Endodermal cell (in vitro differentiated cells): ENCODE data around the gene CD93. TPM values are rescaled to one million over a fixed set of nuclear protein-coding genes. Genes with fewer than 3 reads are reported as not detected.
A peak's percentile ranks its signal among the peaks of the same experiment; 100 is the strongest.

Experiments used
- DNase-seq: peaks from one replicate; pipeline ENCODE4 v3.0.0-alpha.2; 2017
- H3K27ac ChIP-seq: 2 replicates; pipeline ENCODE4 v1.5.1; 2013; ENCODE audit warnings: mild to moderate bottlenecking, low read depth, low read length, moderate library complexity
- H3K27me3 ChIP-seq: 2 replicates; pipeline ENCODE4 v1.6.1; 2013; ENCODE audit warnings: mild to moderate bottlenecking, low read length, moderate library complexity; ENCODE audit not compliant: insufficient read depth, control insufficient read depth, poor library complexity, severe bottlenecking
- H3K36me3 ChIP-seq: 2 replicates; pipeline ENCODE4 v1.7.0; 2013; ENCODE audit warnings: mild to moderate bottlenecking, low read length, moderate library complexity; ENCODE audit not compliant: control insufficient read depth, insufficient read depth
- H3K4me1 ChIP-seq: one replicate; pipeline ENCODE4 v1.7.0; 2013; ENCODE audit warnings: low read length; ENCODE audit not compliant: control insufficient read depth, insufficient read depth
- H3K4me3 ChIP-seq: 2 replicates; pipeline ENCODE4 v1.5.1; 2013; ENCODE audit warnings: mild to moderate bottlenecking, low read length, moderate library complexity
- H3K9ac ChIP-seq: 2 replicates; pipeline ENCODE4 v1.6.1; 2013; ENCODE audit warnings: mild to moderate bottlenecking, low read length, moderate library complexity; ENCODE audit not compliant: poor library complexity, severe bottlenecking; ENCODE audit errors: extremely low read depth
- H3K9me3 ChIP-seq: 2 replicates; pipeline ENCODE4 v1.6.1; 2013; ENCODE audit warnings: mild to moderate bottlenecking, low read length, moderate library complexity; ENCODE audit not compliant: control insufficient read depth
- H3K27ac Mint-ChIP-seq: 2 replicates; pipeline ENCODE4 v1.8.0; 2020; ENCODE audit warnings: mixed read lengths
- H3K27me3 Mint-ChIP-seq: 2 replicates; pipeline ENCODE4 v1.8.0; 2021; ENCODE audit warnings: mild to moderate bottlenecking, mixed read lengths; ENCODE audit not compliant: insufficient read depth
- H3K36me3 Mint-ChIP-seq: 2 replicates; pipeline ENCODE4 v1.8.0; 2020; ENCODE audit warnings: low read depth, mixed read lengths
- H3K4me1 Mint-ChIP-seq: 2 replicates; pipeline ENCODE4 v1.8.0; 2020; ENCODE audit warnings: mixed read lengths
- H3K4me3 Mint-ChIP-seq: 2 replicates; pipeline ENCODE4 v1.8.0; 2020; ENCODE audit warnings: mild to moderate bottlenecking, moderate library complexity, mixed read lengths
- H3K9me3 Mint-ChIP-seq: 2 replicates; pipeline ENCODE4 v1.8.0; 2020; ENCODE audit warnings: mild to moderate bottlenecking, mixed read lengths
- WGBS, 2 experiments: methylation state at CpG; one replicate each; pipeline versions ENCODE4 v1.1.5 to v1.1.7; 2013; ENCODE audit warnings: missing lambda C conversion rate in 2 of 2, mixed read lengths in 1 of 2; ENCODE audit not compliant: insufficient coverage in 1 of 2, insufficient read length in 1 of 2; 5-methylcytosine and 5-hydroxymethylcytosine counted together
- total RNA-seq, 2 donors: library from RNA; stranded (reverse); fragmentation: NEBNext Ultra II Directional in 1 of 2; extraction: Animal tissue kit (Norgen Biotek cat#: 25700) in 1 of 2; gene quantifications; 2 replicates in 1 of 2; 3 replicates in 1 of 2; pipeline ENCODE4 v1.2.1, GENCODE V29; 2021
- TF ChIP-seq, protein P1 (sequence below): fragments of 200-600 bp; sonication (generic); conservative IDR thresholded peaks from 2 replicates; pipeline ENCODE4 v1.5.0; 2021; ENCODE audit warnings: antibody characterized with exemption, mild to moderate bottlenecking

The CD93 gene
- total RNA-seq, 2 donors from 2014 or later: 0.04 TPM; not detected in 1

DNA sequence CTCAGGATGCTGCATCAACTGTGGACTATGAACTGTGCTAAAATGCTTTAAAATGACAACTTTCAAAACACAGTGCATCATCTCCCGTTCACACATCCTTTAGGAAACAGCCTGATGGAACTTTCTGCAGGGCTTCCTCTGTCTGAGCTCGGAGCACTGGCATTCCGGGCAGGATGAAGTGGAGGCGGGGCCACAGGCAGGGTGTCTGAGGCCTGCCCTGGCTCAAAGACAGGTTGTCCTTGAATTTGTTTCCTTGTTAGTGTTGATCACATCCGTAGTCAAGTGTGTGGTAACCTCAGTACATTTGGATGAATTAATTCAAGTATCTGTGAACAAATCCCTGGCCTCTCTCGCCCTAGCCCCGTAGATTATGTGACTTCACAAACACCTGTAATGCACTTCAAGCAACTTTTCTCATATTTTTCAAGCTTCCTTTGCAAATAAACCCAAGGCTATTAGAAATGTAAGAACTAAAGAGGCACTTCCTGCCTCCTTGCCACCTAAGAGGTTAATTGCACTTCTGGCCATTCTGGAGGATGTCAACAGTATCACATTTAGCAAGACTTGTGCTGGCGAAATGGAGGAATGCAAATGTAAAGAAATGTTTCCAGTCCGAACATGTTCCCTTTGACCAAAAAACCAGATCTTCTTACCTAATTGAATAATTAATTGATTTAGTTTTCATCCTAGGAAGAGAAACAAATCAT is 3.1 kb downstream of the CD93 start:
- Mint-ChIP-seq H3K27me3 (no peaks in the 10 kb centered on the region), H3K4me1 (peaks cover 8% of the 10 kb centered on the region), H3K9me3 (no peaks in the 10 kb centered on the region), H3K4me3 (no peak overlapping the region), H3K36me3 (no peaks in the 10 kb centered on the region), H3K27ac (no peak overlapping the region)
- peaks cover 3% of the 10 kb centered on the region for H3K4me1 ChIP-seq
- 70 to 73% methylated on average over 7 to 8 of the region's 9 CpGs for WGBS, 2 experiments
- no peaks in the 10 kb centered on the region for H3K36me3 ChIP-seq
- no peaks in the 10 kb centered on the region for H3K27me3 ChIP-seq
- DNase-seq: peak; percentile 72
- no peaks in the 10 kb centered on the region for H3K9me3 ChIP-seq
- no peak overlapping the region for H3K27ac ChIP-seq
- H3K4me3 ChIP-seq: no peak overlapping the region
- TF ChIP-seq, protein P1, sequence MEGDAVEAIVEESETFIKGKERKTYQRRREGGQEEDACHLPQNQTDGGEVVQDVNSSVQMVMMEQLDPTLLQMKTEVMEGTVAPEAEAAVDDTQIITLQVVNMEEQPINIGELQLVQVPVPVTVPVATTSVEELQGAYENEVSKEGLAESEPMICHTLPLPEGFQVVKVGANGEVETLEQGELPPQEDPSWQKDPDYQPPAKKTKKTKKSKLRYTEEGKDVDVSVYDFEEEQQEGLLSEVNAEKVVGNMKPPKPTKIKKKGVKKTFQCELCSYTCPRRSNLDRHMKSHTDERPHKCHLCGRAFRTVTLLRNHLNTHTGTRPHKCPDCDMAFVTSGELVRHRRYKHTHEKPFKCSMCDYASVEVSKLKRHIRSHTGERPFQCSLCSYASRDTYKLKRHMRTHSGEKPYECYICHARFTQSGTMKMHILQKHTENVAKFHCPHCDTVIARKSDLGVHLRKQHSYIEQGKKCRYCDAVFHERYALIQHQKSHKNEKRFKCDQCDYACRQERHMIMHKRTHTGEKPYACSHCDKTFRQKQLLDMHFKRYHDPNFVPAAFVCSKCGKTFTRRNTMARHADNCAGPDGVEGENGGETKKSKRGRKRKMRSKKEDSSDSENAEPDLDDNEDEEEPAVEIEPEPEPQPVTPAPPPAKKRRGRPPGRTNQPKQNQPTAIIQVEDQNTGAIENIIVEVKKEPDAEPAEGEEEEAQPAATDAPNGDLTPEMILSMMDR: no peak
- no peak overlapping the region for H3K9ac ChIP-seq

DNA sequence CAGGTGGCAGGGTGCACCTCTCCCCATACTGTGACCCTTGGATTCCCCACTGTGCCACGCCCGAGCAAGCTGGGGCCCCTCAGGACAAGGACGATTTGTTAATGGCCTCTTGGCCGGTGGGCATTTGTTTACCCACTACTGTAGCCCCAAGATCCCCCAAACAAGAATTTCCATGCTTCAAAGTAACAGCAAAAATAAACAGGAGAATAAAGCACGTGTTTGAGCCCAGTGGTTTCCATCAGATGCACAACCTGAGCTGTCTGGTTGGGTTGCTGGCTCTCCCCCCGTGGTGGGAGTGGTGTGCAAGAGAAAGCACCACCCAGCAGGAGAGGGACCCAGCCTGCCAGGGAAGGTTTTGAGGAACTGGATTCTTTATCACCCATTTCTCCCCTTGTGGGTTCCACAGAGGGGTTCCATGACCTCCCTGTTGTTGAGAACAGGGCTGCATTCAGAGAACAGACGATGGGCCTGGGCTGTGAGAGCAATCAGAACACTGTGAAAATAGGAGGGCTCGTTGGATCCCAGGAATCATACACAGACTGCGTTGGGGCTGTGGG is 4.8 kb downstream of the CD93 start:
- Mint-ChIP-seq H3K36me3 (no peaks in the 10 kb centered on the region), H3K4me3 (no peak overlapping the region), H3K27ac (no peak overlapping the region), H3K4me1 (peaks cover 8% of the 10 kb centered on the region), H3K27me3 (no peaks in the 10 kb centered on the region), H3K9me3 (no peaks in the 10 kb centered on the region)
- Histone ChIP-seq H3K36me3 (no peaks in the 10 kb centered on the region), H3K9me3 (no peaks in the 10 kb centered on the region), H3K4me3 (no peak overlapping the region), H3K4me1 (peaks cover 3% of the 10 kb centered on the region), H3K27ac (no peak overlapping the region), H3K27me3 (no peaks in the 10 kb centered on the region), H3K9ac (no peak overlapping the region)
- WGBS, 2 experiments: 94 to 95% methylated on average over 9 of the region's 9 CpGs
- DNase-seq: no peak
- TF ChIP-seq, protein P1: no peak

DNA sequence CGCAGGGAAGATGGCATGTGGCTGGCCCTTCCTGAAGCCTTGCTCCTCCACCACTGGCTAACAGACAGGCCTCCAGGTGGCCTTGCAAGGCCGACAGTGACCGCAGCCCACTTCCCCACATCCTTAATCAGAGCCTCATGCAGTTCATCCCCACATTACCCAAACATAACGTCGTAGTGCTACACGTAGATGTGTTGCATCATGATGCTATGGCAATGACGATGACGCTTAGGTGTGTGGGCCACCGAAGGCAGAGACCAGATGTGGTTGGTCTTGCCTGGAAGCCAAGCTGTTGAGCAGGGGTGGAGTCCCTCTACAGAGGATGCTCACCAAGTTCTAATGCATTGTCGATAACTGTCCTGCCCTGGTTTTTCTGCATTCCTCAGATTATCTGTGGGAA is 5.6 kb downstream of the CD93 start:
- Histone ChIP-seq H3K9me3 (no peaks in the 10 kb centered on the region), H3K9ac (no peak overlapping the region), H3K4me1 (peaks cover 3% of the 10 kb centered on the region), H3K27ac (no peak overlapping the region), H3K27me3 (no peaks in the 10 kb centered on the region), H3K36me3 (no peaks in the 10 kb centered on the region), H3K4me3 (no peak overlapping the region)
- WGBS, 2 experiments: 97 to 98% methylated on average over 9 to 10 of the region's 10 CpGs
- Mint-ChIP-seq H3K4me3 (no peak overlapping the region), H3K27ac (no peak overlapping the region), H3K9me3 (no peaks in the 10 kb centered on the region), H3K36me3 (no peaks in the 10 kb centered on the region), H3K27me3 (no peaks in the 10 kb centered on the region), H3K4me1 (peaks cover 8% of the 10 kb centered on the region)
- TF ChIP-seq, protein P1: no peak
- DNase-seq: no peak
